Body of pancreas (tissue), 4 donors: ENCODE data around the gene SPAAR. TPM values are rescaled to one million over a fixed set of nuclear protein-coding genes. Genes with fewer than 3 reads are reported as not detected.

Experiments used
- ATAC-seq: fragments of 150-250 bp; one replicate; pipeline ENCODE4 v1.9.1; 2016
- DNase-seq, 4 donors: peaks; one replicate each; pipeline ENCODE4 v3.0.0-alpha.2; 2019
- H3K27ac ChIP-seq, 4 donors: fragments of 200-600 bp; sonication (generic); 1 replicate in 3 of 4; 2 replicates in 1 of 4; pipeline versions ENCODE4 v1.5.1 to v1.6.1; 2016 to 2019; ENCODE audit warnings: mild to moderate bottlenecking in 1 of 4, mixed read lengths in 1 of 4, moderate library complexity in 1 of 4
- H3K27me3 ChIP-seq, 2 donors: fragments of 200-600 bp; sonication (generic); one replicate each; pipeline ENCODE4 v1.6.0; 2016; ENCODE audit warnings: mild to moderate bottlenecking in 1 of 2
- H3K36me3 ChIP-seq, 2 donors: fragments of 200-600 bp; sonication (generic); replicated peaks in 1 of 2; 2 replicates each; pipeline ENCODE4 v1.5.1; 2016; ENCODE audit warnings: low read depth in 2 of 2; ENCODE audit not compliant: insufficient read depth in 1 of 2
- H3K4me1 ChIP-seq: fragments of 200-600 bp; sonication (generic); one replicate; pipeline ENCODE4 v1.6.0; 2016
- H3K4me3 ChIP-seq, 2 donors: fragments of 200-600 bp; sonication (generic); 1 replicate in 1 of 2; 2 replicates in 1 of 2; pipeline ENCODE4 v1.5.1; 2016 to 2019
- H3K9me3 ChIP-seq, 3 donors: fragments of 200-600 bp; sonication (generic); 1 replicate in 2 of 3; 2 replicates in 1 of 3; pipeline ENCODE4 v1.5.1; 2016
- POLR2A ChIP-seq, 3 donors: fragments of 450-650 bp; IDR thresholded peaks; one replicate each; pipeline ENCODE4 v1.6.1; 2016; ENCODE audit warnings: antibody characterized with exemption in 3 of 3, mild to moderate bottlenecking in 2 of 3
- WGBS, 2 donors: methylation state at CpG; one replicate each; pipeline ENCODE4 v1.1.5; 2017; 5-methylcytosine and 5-hydroxymethylcytosine counted together
- intact Hi-C: fragments of 100-400 bp; cut with DNase I; formaldehyde crosslinking; loops from one replicate; pipeline ENCODE4 v1.15.1; 2023
- total RNA-seq, 2 donors: library from RNA; depleted of rRNA; stranded (reverse); fragments of >200 nt; gene quantifications; one replicate each; pipeline ENCODE4 v1.1.0, GENCODE V29; 2016
- TF ChIP-seq, protein P1 (sequence below), 7 experiments: fragments of 450-650 bp in 4 of 7; fragments of 200-600 bp in 3 of 7; sonication (generic) in 3 of 7; IDR thresholded peaks; one replicate each; pipeline ENCODE4 v1.5.1; 2016 to 2019; ENCODE audit warnings: antibody characterized with exemption in 7 of 7

Gene SPAAR
- total RNA-seq, 2 donors from 2014 or later, result 0.78 to 7.3 TPM

DNA sequence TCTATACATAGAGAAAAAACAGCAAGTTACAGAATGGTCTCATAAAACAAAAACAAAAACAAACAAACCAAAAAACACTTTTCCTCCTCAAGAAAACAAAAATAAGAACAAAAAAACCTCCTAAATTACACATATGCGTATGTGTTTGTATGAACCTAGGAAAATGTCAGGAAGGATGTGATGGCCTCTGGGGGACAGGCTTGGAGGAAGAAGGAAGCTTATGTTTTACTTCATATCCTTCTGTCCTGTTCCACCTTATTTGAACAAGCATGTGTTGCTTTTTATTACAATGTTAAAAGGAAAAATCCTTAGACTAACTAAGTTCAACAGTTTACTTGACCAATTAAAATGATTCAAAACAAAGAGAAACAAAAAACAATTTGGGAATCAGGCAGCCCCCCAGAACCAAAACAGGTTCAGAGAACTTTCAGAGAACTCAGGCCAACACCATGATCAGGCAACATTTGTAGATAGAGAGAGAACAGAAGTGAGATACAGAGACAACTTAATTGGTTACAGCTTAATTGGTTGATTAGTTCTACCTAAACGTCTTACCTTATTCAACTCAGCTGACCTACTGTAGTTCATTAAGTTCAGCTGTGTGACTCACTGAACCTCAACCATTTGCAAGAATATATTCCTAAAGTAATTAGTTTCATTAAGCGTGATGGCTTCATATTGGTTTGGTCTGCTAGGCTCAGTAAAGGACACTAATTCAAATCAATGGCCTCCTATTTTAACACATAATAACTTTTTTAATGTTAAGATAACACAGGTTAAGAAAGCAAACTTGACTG, 10.1 kb downstream of the SPAAR start:
- WGBS, 2 donors, result 80 to 85% methylated on average over 3 of the region's 3 CpGs
- Histone ChIP-seq H3K9me3 (no peaks in the 10 kb centered on the region), H3K36me3 (no peaks in the 10 kb centered on the region), H3K4me1 (peaks cover 13% of the 10 kb centered on the region), H3K4me3 (no peak overlapping the region), H3K27ac (peak overlapping the region in 1 of 4 donors; percentile 10), H3K27me3 (no peaks in the 10 kb centered on the region)
- intact Hi-C loops, result no loop called here
- ATAC-seq, result no peak
- DNase-seq, result no peak
- no peak for TF ChIP-seq POLR2A (IDR thresholded peaks at IDR 0.05)
- TF ChIP-seq, protein P1, sequence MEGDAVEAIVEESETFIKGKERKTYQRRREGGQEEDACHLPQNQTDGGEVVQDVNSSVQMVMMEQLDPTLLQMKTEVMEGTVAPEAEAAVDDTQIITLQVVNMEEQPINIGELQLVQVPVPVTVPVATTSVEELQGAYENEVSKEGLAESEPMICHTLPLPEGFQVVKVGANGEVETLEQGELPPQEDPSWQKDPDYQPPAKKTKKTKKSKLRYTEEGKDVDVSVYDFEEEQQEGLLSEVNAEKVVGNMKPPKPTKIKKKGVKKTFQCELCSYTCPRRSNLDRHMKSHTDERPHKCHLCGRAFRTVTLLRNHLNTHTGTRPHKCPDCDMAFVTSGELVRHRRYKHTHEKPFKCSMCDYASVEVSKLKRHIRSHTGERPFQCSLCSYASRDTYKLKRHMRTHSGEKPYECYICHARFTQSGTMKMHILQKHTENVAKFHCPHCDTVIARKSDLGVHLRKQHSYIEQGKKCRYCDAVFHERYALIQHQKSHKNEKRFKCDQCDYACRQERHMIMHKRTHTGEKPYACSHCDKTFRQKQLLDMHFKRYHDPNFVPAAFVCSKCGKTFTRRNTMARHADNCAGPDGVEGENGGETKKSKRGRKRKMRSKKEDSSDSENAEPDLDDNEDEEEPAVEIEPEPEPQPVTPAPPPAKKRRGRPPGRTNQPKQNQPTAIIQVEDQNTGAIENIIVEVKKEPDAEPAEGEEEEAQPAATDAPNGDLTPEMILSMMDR (IDR thresholded peaks at IDR 0.05), result no peak

DNA sequence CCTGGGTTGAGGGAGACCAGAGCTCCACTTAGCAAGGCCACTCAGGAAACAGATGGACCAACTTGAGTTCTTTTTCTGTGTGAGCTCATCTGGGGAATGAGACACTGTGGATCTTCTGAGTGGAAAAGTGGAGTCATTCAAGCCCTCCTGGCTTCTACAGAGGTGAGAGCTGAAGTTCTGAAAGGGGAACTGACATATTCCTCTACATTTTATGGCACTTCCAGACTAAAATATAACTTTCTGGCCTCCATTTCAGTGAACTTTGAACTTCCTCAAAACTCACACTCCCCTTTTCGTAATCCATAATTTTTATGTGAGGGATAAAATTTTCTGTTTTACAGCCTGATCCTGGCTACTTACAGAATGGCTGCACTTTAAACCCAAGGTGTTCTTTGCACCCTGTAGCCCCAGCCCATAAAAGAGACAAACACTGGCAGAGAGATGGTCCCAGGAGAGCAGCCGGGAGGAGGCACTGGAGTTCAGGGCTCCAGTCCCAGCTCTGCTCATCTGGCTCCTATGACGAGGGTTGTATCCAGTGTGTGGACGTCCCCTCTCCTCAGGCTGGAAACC, 10.8 kb downstream of the SPAAR start:
- Histone ChIP-seq H3K27ac (peak overlapping the region in 1 of 4 donors; percentile 10), H3K4me3 (no peak overlapping the region), H3K4me1 (peaks cover 8% of the 10 kb centered on the region), H3K27me3 (no peaks in the 10 kb centered on the region), H3K36me3 (no peaks in the 10 kb centered on the region), H3K9me3 (no peaks in the 10 kb centered on the region)
- TF ChIP-seq, protein P1 (IDR thresholded peaks at IDR 0.05), result no peak
- TF ChIP-seq POLR2A (IDR thresholded peaks at IDR 0.05), result no peak
- intact Hi-C loops, result no loop called here
- 82 to 83% methylated on average over 4 of the region's 4 CpGs for WGBS, 2 donors
- no peak for ATAC-seq
- no peak for DNase-seq

DNA sequence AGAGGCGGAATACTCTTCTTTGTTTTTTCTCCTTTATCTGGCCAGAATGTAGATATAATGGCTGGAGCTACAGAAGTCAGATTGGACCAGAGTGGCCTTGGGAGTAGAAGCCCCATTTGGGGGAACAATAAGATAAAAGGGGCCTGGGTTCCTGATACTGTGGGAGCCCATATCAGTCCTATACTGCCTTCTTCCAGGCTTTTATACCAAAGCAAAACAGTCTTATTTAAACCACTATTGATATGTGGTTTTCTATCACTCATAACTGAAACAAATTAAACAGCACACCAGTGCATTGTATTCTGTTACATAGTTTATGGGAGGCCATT, 14.3 kb downstream of the SPAAR start:
- Histone ChIP-seq H3K4me1 (peaks cover 8% of the 10 kb centered on the region), H3K4me3 (no peak overlapping the region), H3K9me3 (no peaks in the 10 kb centered on the region), H3K27ac (no peak overlapping the region), H3K27me3 (no peaks in the 10 kb centered on the region), H3K36me3 (no peaks in the 10 kb centered on the region)
- intact Hi-C loops, result no loop called here
- TF ChIP-seq, protein P1 (IDR thresholded peaks at IDR 0.05), result no peak
- ATAC-seq (no peak), DNase-seq (no peak)
- 67 to 85% methylated on average over 1 of the region's 1 CpG for WGBS, 2 donors

DNA sequence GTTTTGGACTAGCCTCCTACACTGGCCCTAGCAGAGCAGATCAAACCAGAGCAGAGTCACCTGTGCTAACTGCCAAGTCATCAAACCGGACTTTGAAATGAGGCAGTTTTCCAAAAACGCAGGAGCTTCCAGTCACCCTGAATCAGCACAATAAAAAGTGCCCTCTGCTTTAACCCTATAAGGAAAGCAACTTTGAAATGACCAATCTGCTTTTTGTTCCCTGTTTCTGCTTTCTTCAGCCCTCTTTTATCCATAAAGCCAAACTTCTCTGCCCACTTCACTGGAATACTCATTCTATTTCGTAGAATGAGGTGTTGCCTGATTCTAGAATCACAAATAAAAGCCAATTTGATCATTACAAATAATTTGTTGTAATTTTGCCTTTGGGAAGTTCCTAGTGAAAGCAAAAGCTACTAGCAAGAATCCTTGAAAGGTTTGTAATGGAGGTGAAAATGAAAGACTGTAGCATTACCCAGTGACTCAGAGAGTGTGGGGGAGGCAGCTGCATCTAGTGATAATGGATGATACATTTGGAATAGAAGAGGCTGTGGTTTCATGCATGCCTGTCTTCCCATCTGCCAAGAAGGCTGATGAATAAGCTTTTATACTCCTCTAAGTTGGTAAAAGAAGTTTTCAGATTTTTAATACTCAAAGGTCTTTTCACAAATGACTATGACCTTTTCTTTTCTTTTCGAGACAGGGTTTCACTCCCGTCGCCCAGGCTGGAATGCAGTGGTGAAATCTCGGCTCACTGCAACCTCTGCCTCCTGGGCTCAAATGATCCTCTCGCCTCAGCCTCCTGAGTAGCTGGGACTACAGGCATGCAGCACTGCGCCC, 14.9 kb downstream of the SPAAR start:
- Histone ChIP-seq H3K4me1 (peaks cover 8% of the 10 kb centered on the region), H3K36me3 (no peaks in the 10 kb centered on the region), H3K27ac (peak overlapping the region in 1 of 4 donors; percentile 15), H3K4me3 (no peak overlapping the region), H3K9me3 (no peaks in the 10 kb centered on the region), H3K27me3 (no peaks in the 10 kb centered on the region)
- 65% methylated on average over 9 of the region's 9 CpGs for WGBS, 2 donors
- DNase-seq (no peak), ATAC-seq (peak; percentile 52)
- TF ChIP-seq POLR2A (IDR thresholded peaks at IDR 0.05), result no peak
- TF ChIP-seq, protein P1 (IDR thresholded peaks at IDR 0.05), result no peak
- intact Hi-C loops, result no loop called here
